T-helper 17 cell (primary cell): ENCODE results near the gene FAM193B. TPM values are rescaled to one million over a fixed set of nuclear protein-coding genes. Genes with fewer than 3 reads are reported as not detected.
"Not testable (repeated sequence)": the region's sequence is repeated elsewhere in the genome, so short reads cannot be mapped to it uniquely, and the experiment has no call there.

Experiments used
- ATAC-seq: fragments of 150-1000 bp; cut with Tn5 transposase; 2 replicates; pipeline ENCODE4 v1.10.0; 2021; ENCODE audit warnings: mild to moderate bottlenecking, moderate library complexity
- DNase-seq, 3 donors: peaks; one replicate each; pipeline versions ENCODE4 v3.0.0 to v3.0.0-alpha.2; 2020 to 2021
- H3K9me3 ChIP-seq: one replicate; pipeline ENCODE4 v1.7.0; 2013; ENCODE audit warnings: low read length, mild to moderate bottlenecking; ENCODE audit not compliant: control insufficient read depth, poor library complexity, severe bottlenecking
- H3K27ac Mint-ChIP-seq: one replicate; pipeline ENCODE4 v1.8.0; 2022; ENCODE audit warnings: mild to moderate bottlenecking, moderate library complexity, mixed read lengths
- H3K27me3 Mint-ChIP-seq: one replicate; pipeline ENCODE4 v1.8.0; 2022; ENCODE audit warnings: mixed read lengths
- H3K36me3 Mint-ChIP-seq: one replicate; pipeline ENCODE4 v1.8.0; 2022; ENCODE audit warnings: low read depth, mixed read lengths
- H3K4me1 Mint-ChIP-seq: one replicate; pipeline ENCODE4 v1.8.0; 2022; ENCODE audit warnings: mild to moderate bottlenecking, mixed read lengths
- H3K4me3 Mint-ChIP-seq: one replicate; pipeline ENCODE4 v1.8.0; 2022; ENCODE audit warnings: mild to moderate bottlenecking, moderate library complexity, mixed read lengths
- total RNA-seq, 4 donors: library from RNA in 2 of 4; stranded (reverse) in 2 of 4; gene quantifications; one replicate each; pipeline ENCODE4 v1.2.3 and lab custom pipeline; 2022 to 2026

FAM193B gene
- total RNA-seq, 2 donors from 2014 or later: 143 to 167 TPM

DNA sequence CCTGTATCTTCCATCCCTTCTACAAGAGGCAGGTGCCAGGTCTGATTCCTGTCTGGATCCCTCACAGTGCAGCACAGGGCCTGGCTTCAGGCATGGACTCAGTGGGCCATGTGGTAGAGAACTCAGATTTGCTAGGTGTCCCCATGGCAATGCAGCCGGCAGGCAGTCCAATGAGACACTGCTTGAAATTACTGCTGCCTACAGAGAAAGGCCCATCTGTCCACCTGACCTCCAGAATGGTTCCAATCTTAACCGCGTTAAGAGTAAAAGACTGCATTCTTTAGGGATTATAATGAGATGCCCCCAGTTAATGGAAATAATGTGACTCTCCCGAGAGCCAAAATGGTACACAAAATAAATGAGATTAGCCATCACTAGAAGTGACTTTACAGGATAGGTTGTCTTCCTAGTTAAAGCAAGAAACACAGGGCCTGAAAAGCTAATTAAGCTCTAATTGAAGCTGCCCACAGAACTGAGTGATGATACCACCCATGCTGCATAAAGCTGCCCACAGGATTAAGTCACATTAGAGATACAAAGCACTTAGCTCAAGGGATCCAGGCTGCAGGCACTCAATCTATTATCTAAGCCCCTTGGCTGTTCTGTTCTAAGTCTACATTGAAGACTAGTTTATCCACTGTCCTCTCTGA, 11.4 kb downstream of the FAM193B start:
- Mint-ChIP-seq H3K36me3 (no peaks in the 10 kb centered on the region), H3K4me3 (no peak overlapping the region)

DNA sequence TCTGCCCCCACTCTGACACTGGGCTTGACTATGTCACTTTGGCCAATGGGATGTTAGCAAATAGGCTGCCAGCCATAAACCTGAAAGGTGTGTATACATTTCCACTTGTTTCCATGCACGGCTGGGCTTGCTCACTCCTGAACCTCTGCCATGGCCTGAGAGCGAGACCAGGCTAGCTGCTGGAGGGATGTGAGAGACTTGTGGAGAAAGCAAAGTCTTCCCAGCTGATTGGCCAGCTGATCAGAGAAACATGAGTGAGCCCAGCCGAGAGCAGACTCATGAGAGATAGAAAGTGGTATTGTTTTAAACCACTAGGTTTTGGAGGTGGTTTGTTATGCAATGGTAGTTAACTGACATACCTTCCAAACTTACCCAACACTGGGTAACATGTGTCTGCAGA, 13.9 kb downstream of the FAM193B start:
- no peaks in the 10 kb centered on the region for H3K27me3 Mint-ChIP-seq
- H3K4me3 Mint-ChIP-seq: no peak overlapping the region
- no peaks in the 10 kb centered on the region for H3K9me3 ChIP-seq
- DNase-seq: no peak
- peaks cover 18% of the 10 kb centered on the region for H3K4me1 Mint-ChIP-seq
- no peak for ATAC-seq
- H3K36me3 Mint-ChIP-seq: no peaks in the 10 kb centered on the region
- peak overlapping the region; percentile 14 for H3K27ac Mint-ChIP-seq

More for the DNA sequence above, 11.4 kb downstream of the FAM193B start:
- ATAC-seq: no peak
- Mint-ChIP-seq H3K27me3 (no peaks in the 10 kb centered on the region), H3K4me1 (peaks cover 25% of the 10 kb centered on the region), H3K27ac (peak overlapping the region; percentile 84)
- no peaks in the 10 kb centered on the region for H3K9me3 ChIP-seq
- DNase-seq: no peak

DNA sequence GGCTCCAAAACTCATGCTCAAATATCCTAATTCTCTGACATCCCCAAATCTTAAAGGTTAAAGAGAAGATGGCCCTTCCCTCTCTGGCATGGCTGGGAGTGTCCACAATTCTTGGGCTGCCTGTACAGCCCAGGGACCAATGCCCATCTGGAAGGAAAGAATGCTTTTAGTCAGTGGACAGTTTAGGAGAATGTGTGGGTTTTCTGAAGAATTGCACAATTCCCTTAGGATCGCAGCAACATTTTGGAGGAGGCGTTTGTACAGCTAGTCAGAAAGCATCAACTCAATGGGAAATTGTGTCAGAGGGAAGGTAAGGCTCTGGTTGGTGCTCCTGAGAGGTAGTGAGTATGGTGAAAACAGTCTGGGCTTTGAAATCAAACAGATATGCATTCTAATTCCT, 15.0 kb downstream of the FAM193B start:
- Mint-ChIP-seq H3K27ac (no peak overlapping the region), H3K4me1 (peaks cover 18% of the 10 kb centered on the region), H3K36me3 (no peaks in the 10 kb centered on the region), H3K4me3 (no peak overlapping the region), H3K27me3 (no peaks in the 10 kb centered on the region)
- DNase-seq: no peak
- no peak for ATAC-seq
- no peaks in the 10 kb centered on the region for H3K9me3 ChIP-seq

DNA sequence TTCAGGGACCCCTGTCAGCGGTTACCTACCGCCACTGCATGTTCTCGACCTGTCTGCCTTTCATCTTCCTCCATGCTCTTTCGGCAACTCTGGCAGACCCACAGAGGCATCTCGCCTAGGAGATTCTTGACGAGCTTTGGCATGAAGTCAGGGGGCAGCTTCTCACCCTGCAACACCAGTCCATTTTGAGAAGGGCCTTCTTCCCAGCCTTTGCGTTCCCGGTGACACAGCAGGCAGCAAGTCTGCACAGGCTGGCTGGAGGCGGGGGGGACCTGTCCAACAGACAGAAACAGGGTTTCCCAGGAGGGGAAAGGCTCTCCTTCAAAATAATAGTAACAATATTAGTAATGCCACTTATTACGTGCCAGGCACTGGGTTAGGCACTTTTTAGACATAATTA, 15.5 kb downstream of the FAM193B start:
- H3K9me3 ChIP-seq: no peaks in the 10 kb centered on the region
- Mint-ChIP-seq H3K36me3 (no peaks in the 10 kb centered on the region), H3K27ac (no peak overlapping the region), H3K27me3 (no peaks in the 10 kb centered on the region), H3K4me1 (peaks cover 18% of the 10 kb centered on the region), H3K4me3 (no peak overlapping the region)
- DNase-seq (no peak), ATAC-seq (no peak)

DNA sequence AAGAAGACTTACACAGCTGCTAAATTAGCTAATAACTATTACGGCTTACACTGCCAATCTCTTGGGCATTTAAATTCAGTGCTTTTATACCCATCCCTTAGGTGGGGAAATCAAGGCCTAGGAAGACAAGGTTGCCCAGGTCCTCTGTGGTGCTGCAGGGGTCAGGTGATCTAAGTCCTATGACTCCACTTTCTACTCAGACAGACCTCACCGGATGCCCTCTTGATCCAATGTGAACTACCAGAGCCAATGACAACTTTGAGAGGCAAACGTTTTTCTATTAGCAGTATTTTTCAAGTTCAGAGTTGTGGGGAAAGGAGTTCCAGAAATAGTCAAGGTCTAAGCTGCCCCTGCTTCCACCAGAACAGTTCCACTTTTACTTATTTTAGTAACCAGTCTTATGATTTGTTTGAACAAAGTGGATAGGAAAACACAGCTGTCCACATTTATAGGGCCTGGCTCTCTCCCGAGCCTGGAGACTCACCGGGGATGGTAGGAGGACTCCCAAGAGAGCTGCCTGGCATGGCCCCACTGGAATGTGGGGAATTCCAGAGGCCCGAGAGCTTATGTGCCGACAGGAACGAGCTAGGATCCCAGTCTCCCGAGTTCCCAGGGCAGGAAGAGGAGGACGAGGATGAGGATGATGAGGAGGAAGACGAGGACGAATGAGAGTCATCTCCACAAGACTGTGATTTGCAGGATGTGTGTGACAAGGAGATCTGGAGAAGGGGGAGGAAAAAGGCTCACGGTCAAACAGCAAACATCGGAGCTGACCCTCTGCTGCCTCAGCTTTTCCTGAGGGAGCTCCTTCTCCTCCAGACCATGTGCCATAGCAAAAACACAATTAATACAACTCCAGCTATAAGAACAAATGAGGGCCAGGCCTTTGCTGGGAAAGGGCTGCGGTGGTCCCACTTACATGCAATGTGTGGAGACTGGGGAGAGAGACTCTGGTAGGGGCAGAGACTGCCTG, 16.7 kb downstream of the FAM193B start:
- Mint-ChIP-seq H3K4me1 (peaks cover 16% of the 10 kb centered on the region), H3K27me3 (no peaks in the 10 kb centered on the region), H3K4me3 (no peak overlapping the region), H3K27ac (no peak overlapping the region), H3K36me3 (no peaks in the 10 kb centered on the region)
- no peak for ATAC-seq
- DNase-seq: no peak
- H3K9me3 ChIP-seq: no peaks in the 10 kb centered on the region

DNA sequence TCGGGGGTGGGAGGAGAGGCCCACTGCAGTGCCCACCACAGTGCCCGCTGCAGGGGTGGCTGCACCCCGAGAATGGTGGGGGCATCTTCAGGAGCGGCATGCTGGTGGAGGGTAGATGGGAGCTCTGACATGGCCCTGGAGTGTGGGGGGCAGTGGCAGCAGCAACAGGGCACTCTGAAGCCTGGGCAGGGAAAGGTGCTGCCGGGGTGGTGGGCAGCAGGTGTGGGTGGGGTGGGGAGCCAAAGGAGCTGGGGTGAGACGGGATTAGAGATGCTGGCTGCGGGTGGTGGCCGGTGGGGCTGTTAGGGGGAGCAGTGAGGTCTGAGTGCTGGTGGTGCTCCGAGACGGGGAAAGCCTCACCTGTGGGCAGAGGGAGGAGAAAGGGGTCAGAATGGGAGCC, 18.0 kb downstream of the FAM193B start:
- H3K9me3 ChIP-seq: no peaks in the 10 kb centered on the region
- peaks cover 10% of the 10 kb centered on the region for H3K4me1 Mint-ChIP-seq
- H3K4me3 Mint-ChIP-seq: no peak overlapping the region
- ATAC-seq (no peak), DNase-seq (no peak)
- no peak overlapping the region for H3K27ac Mint-ChIP-seq
- no peaks in the 10 kb centered on the region for H3K27me3 Mint-ChIP-seq
- H3K36me3 Mint-ChIP-seq: peaks cover 3% of the 10 kb centered on the region

DNA sequence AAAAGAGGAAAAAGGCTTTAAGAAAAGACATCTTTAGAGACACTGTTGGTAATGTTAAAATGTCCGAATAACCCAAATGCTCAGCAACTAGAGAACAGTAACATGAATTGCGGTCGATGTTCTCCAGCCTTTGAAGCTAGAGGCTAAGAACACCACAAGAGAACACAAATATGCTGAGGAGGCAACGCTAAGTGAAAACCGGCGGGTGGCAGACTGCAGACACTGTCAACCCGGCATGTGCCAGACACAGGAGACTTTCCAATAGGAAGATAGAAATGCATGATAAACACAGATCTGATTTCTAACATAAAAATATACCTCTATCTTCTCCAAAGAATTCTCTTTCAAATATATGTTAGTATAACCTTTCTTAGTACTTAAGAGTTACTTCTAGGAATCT, 19.2 kb downstream of the FAM193B start:
- no peak overlapping the region for H3K4me3 Mint-ChIP-seq
- no peaks in the 10 kb centered on the region for H3K9me3 ChIP-seq
- peaks cover 8% of the 10 kb centered on the region for H3K36me3 Mint-ChIP-seq
- no peak for ATAC-seq
- H3K27me3 Mint-ChIP-seq: no peaks in the 10 kb centered on the region
- H3K27ac Mint-ChIP-seq: peak overlapping the region; percentile 16
- DNase-seq: no peak
- peaks cover 13% of the 10 kb centered on the region for H3K4me1 Mint-ChIP-seq

DNA sequence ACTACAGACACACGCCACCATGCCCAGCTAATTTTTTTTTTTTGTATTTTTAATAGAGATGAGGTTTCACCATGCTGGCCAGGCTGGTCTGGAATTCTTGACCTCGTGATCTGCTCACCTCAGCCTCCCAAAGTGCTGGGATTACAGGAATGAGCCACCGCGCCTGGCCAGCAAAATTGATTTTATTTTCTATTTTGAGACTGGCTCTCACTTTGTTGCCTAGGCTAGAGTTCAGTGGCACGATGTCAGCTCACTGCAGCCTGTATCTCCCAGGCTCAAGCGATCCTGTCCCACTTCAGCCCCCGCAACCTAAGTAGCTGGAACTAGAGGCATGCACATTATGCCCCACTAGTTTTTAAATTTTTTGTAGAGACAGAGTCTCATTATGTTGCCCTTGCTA, 19.9 kb downstream of the FAM193B start:
- not testable (repeated sequence) for H3K27me3 Mint-ChIP-seq, H3K36me3 Mint-ChIP-seq, DNase-seq, H3K9me3 ChIP-seq, ATAC-seq, H3K27ac Mint-ChIP-seq
- peaks cover 14% of the 10 kb centered on the region for H3K4me1 Mint-ChIP-seq
- peak overlapping the region; percentile 12 for H3K4me3 Mint-ChIP-seq

DNA sequence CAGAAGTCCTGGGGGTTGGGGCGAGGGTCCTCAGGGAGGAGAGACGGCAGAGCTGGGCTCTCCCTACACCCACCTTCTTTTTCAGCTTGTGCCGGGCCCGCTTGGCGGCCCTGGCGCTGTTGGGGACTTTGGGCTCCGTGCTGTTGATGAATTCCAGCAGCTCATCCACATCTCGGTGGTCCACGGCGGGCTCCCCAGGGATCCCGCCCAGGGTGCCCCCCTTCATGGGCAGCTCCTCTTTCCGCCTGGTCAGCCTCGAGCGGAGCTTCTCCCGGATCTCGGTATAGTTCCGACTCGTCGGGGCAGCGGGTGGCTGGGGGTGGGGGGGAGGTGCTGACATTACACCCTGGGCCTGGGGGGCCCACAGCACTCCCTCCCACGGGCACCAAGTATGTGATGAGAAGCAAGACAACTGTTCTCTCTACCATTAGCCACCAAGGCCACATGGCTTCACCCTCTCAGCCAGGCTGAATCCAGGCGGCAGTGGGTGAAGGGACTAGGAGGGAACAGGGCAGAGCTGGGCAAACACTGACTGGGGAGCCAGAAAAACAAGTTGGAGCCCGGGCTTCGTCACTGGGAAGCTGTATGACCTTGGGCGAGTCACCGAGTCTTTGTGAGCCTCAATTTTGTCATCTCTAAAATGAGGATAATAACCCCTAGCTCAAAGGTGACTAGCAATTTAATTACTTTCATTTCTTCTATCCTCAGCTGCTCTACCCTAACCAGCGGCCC, 23.0 kb downstream of the FAM193B start:
- no peaks in the 10 kb centered on the region for H3K9me3 ChIP-seq
- Mint-ChIP-seq H3K27me3 (no peaks in the 10 kb centered on the region), H3K36me3 (peaks cover 10% of the 10 kb centered on the region), H3K4me1 (peaks cover 11% of the 10 kb centered on the region), H3K4me3 (no peak overlapping the region), H3K27ac (peak overlapping the region; percentile 11)
- no peak for DNase-seq
- ATAC-seq: no peak

DNA sequence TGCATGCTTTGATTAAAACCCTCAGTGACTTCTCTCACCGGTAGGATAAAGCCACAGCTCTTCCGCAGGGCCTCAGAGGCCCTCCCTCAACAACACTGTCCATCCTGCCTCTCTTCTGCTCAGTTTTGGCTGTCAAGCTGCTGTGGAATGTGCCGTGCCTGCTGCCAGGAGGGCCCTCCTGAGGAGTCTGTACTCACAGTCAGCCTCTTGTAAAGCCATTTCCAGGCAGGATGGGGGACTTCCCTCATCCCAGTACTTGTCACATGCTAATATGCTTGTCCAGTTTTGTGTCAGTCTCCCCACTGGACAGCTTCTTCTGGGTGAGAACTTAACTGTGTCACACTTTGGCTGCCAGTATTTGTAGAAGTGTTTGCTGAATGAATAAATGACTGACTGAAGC, 23.7 kb downstream of the FAM193B start:
- no peaks in the 10 kb centered on the region for H3K9me3 ChIP-seq
- peak overlapping the region; percentile 60 for H3K27ac Mint-ChIP-seq
- H3K4me1 Mint-ChIP-seq: peaks cover 11% of the 10 kb centered on the region
- ATAC-seq (no peak), DNase-seq (no peak)
- H3K4me3 Mint-ChIP-seq: no peak overlapping the region
- H3K27me3 Mint-ChIP-seq: no peaks in the 10 kb centered on the region
- H3K36me3 Mint-ChIP-seq: peaks cover 10% of the 10 kb centered on the region

DNA sequence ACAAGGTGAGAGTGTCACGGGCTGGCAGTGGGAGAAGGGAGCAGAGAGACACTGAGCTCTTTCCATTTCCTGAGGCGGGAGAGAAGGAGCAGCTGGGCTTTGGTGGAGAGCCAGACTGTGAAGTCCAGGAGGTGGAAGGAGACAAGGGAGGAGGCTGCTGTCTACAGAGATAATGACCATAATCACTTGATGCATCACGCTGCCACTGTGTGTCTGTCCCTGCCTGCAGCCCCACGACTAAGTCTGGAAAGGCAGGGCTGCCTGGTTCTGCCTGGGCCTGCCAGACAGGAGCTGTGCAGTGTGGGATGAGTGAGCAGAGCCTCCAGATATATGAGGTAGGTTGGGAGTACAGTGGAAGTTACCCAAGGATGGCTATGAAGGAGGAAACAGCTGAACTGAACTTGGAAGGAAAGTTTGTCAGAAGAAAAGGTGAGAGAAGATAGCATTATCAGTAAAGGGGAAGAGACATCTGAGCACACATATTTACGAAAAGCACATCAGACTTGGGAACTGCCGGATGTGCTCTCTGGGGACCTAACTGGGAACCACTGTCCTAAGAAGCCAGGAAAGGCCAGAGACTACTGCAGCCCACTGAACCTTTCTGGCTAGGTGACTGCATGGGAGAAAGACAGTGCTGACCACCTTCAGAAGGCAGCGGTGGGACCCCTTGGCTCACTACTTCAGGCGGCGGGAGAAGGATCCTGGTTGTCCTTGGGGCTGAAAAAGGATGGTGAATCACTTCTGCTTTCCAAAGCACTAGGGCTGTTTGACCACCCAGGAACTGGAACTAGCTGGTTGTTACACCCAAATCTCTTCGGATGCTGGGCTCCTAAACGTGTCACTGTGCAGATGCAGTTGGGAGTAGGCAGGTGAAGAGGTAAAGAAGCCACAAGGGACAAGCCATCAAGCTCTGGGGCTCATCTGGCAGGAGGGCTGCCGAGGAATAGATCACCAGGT, 24.8 kb downstream of the FAM193B start:
- H3K27ac Mint-ChIP-seq: peak overlapping the region; percentile 71

DNA sequence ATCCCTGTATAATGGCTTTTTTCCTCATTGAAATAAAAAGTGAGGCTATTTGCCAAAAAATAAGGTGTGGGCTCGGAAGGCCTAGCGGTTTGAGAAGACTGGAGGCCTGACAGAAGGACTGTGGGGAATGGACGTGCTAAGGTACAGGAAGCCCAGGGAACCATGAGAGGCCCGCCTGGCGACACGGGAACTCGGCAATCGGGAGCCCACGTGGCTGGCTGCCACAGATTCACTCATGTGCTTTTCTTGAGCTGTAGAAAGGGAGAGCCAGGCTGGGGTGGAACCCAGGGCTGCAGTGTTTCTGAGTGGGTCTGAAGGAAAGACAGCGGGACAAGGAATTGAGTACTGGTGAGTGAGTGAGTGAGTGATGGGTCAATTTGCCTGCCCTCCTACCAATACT, 25.7 kb downstream of the FAM193B start:
- no peak overlapping the region for H3K4me3 Mint-ChIP-seq
- no peaks in the 10 kb centered on the region for H3K27me3 Mint-ChIP-seq
- H3K36me3 Mint-ChIP-seq: peaks cover 10% of the 10 kb centered on the region
- DNase-seq (no peak), ATAC-seq (no peak)
- no peak overlapping the region for H3K27ac Mint-ChIP-seq
- H3K4me1 Mint-ChIP-seq: peaks cover 8% of the 10 kb centered on the region
- no peaks in the 10 kb centered on the region for H3K9me3 ChIP-seq

More for the DNA sequence above, 24.8 kb downstream of the FAM193B start:
- no peak for ATAC-seq
- Mint-ChIP-seq H3K36me3 (peaks cover 10% of the 10 kb centered on the region), H3K4me1 (peaks cover 11% of the 10 kb centered on the region), H3K4me3 (no peak overlapping the region), H3K27me3 (no peaks in the 10 kb centered on the region)
- H3K9me3 ChIP-seq: no peaks in the 10 kb centered on the region
- DNase-seq: no peak
